Measurements from ENCODE around the gene GSG1.
"Not testable (repeated sequence)": the region's sequence is repeated elsewhere in the genome, so short reads cannot be mapped to it uniquely, and the experiment has no call there.

The GSG1 gene

GRCh38 chr12:13060581-13060980 is 42.9 kb downstream of the GSG1 start:
- DNase-seq (ENCODE audit: low read depth) = no peak

GRCh38 chr12:13053617-13054016 is 49.9 kb downstream of the GSG1 start:
- DNase-seq (ENCODE audit: low read depth) = not testable (repeated sequence)

- DNase-seq (ENCODE audit: low read depth) = no peak
Measured at GRCh38 chr12:13052421-13052820, 51.0 kb downstream of the GSG1 start.

- DNase-seq (ENCODE audit: low read depth) = peak; percentile 27
Measured at GRCh38 chr12:13049816-13050215, 53.7 kb downstream of the GSG1 start.

GRCh38 chr12:13046964-13047363 is 56.5 kb downstream of the GSG1 start:
- DNase-seq (ENCODE audit: low read depth) = no peak

- DNase-seq (ENCODE audit: low read depth) = no peak
Measured at GRCh38 chr12:13045816-13046215, 57.7 kb downstream of the GSG1 start.

- DNase-seq (ENCODE audit: low read depth) = peak; percentile 15
Measured at GRCh38 chr12:13044906-13045299, 58.6 kb downstream of the GSG1 start.

- peak; percentile 62 for DNase-seq (ENCODE audit: low read depth)
Measured at GRCh38 chr12:13044002-13044905, 59.2 kb downstream of the GSG1 start, which contains the start of gene FAM234B. Gene FAM234B, plus strand, starts transcription at chr12:13044381. Its CDS starts 23 bp downstream, at chr12:13044404.

GRCh38 chr12:13042666-13043230 is 60.7 kb downstream of the GSG1 start:
- DNase-seq (ENCODE audit: low read depth) = no peak

- DNase-seq (ENCODE audit: low read depth) = no peak
Measured at GRCh38 chr12:13041224-13041623, 62.2 kb downstream of the GSG1 start.

GRCh38 chr12:13039328-13039956 is 64.0 kb downstream of the GSG1 start:
- DNase-seq (ENCODE audit: low read depth) = no peak

GRCh38 chr12:13038491-13039161 is 64.8 kb downstream of the GSG1 start:
- peak; percentile 82 for DNase-seq (ENCODE audit: low read depth)

GRCh38 chr12:13036881-13037280 is 66.6 kb downstream of the GSG1 start:
- DNase-seq (ENCODE audit: low read depth) = no peak

- not testable (repeated sequence) for DNase-seq (ENCODE audit: low read depth)
Measured at GRCh38 chr12:13035335-13035734, 68.1 kb downstream of the GSG1 start.

Data from EH (cell line).